SK-N-SH (cell line): ENCODE results near the gene MUC5AC.

Experiments used
- CTCF ChIP-seq: fragments of 200-600 bp; sonication (generic); IDR thresholded peaks from 2 replicates; pipeline ENCODE4 v1.6.1; 2017; ENCODE audit warnings: antibody characterized with exemption, mild to moderate bottlenecking, moderate library complexity
- EP300 ChIP-seq, 2 experiments: IDR thresholded peaks; 2 replicates each; pipeline versions ENCODE4 v1.4.0 to v1.6.1; 2012; ENCODE audit warnings: borderline replicate concordance in 1 of 2, low read depth in 1 of 2, low read length in 1 of 2
- EZH2phosphoT487 ChIP-seq: fragments of 200-600 bp; sonication (generic); IDR thresholded peaks from 2 replicates; pipeline ENCODE4 v1.6.1; 2017; ENCODE audit warnings: low read depth, mixed run types, mild to moderate bottlenecking, antibody characterized with exemption, moderate library complexity, borderline replicate concordance
- FOXJ3 ChIP-seq: sonication (generic); formaldehyde crosslinking; IDR thresholded peaks from 2 replicates; pipeline ENCODE4 v1.5.1; 2020; ENCODE audit warnings: mild to moderate bottlenecking, missing genetic modification reagents
- JUND ChIP-seq: IDR thresholded peaks from 2 replicates; pipeline ENCODE4 v1.4.0; 2012
- MEF2A ChIP-seq: IDR thresholded peaks from 2 replicates; pipeline ENCODE4 v1.4.0; 2012; ENCODE audit warnings: low read depth, borderline replicate concordance
- NRF1 ChIP-seq: IDR thresholded peaks from 2 replicates; pipeline ENCODE4 v1.6.1; 2012; ENCODE audit warnings: low read depth, mild to moderate bottlenecking, low read length
- PBX3 ChIP-seq: IDR thresholded peaks from 2 replicates; pipeline ENCODE4; 2012
- POLR2AphosphoS5 ChIP-seq: IDR thresholded peaks from 2 replicates; pipeline ENCODE4 v1.6.1; 2012; ENCODE audit warnings: low read depth, low read length
- SIN3A ChIP-seq: IDR thresholded peaks from 2 replicates; pipeline ENCODE4 v1.6.1; 2012; ENCODE audit warnings: low read depth, mild to moderate bottlenecking, low read length, moderate library complexity, borderline replicate concordance
- TEAD4 ChIP-seq: IDR thresholded peaks from 2 replicates; pipeline ENCODE4 v1.4.0; 2012; ENCODE audit warnings: mild to moderate bottlenecking, borderline replicate concordance; ENCODE audit not compliant: insufficient read depth
- YY1 ChIP-seq: IDR thresholded peaks from 2 replicates; pipeline ENCODE4 v1.4.0; 2012; ENCODE audit warnings: low read depth, mild to moderate bottlenecking

- TF ChIP-seq PBX3: no peak
- no peak for TF ChIP-seq TEAD4
- TF ChIP-seq SIN3A: no peak
- TF ChIP-seq POLR2AphosphoS5: no peak
- TF ChIP-seq YY1: no peak
- no peak for TF ChIP-seq CTCF
- no peak for TF ChIP-seq EZH2phosphoT487
- TF ChIP-seq EP300 (IDR thresholded peaks at IDR 0.05; ENCODE audit: borderline replicate concordance in 1 of 2, low read depth in 1 of 2, low read length in 1 of 2): no peak
- no peak for TF ChIP-seq FOXJ3 (CRISPR knock-in tag)
- no peak for TF ChIP-seq JUND
- no peak for TF ChIP-seq NRF1
- no peak for TF ChIP-seq MEF2A
Measured at GRCh38 chr11:1130276-1131032, 27.3 kb upstream of the MUC5AC start.
